Measurements from ENCODE around the gene GABRQ.

The GABRQ gene

DNA sequence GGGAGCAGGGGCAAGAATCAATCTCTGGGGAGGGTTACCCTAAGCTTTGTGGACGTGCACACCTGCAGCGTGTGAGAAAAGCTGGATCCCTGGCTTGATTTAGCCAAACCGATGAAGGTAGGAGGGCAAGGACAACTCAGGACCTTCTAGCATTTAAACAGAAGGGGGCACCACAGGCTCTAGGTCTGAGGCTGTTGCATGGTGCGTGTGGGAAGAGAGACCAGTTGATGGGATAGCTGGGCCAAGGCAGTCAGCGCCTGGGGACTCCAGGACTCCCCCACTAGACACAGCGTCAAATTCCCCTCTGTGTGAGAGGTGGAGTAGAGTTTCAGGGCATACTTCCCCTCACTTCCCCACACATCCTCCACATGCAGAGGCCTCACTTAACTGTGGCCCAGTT lies 4.3 kb downstream of the GABRQ start:
- TF ChIP-seq, protein P1, sequence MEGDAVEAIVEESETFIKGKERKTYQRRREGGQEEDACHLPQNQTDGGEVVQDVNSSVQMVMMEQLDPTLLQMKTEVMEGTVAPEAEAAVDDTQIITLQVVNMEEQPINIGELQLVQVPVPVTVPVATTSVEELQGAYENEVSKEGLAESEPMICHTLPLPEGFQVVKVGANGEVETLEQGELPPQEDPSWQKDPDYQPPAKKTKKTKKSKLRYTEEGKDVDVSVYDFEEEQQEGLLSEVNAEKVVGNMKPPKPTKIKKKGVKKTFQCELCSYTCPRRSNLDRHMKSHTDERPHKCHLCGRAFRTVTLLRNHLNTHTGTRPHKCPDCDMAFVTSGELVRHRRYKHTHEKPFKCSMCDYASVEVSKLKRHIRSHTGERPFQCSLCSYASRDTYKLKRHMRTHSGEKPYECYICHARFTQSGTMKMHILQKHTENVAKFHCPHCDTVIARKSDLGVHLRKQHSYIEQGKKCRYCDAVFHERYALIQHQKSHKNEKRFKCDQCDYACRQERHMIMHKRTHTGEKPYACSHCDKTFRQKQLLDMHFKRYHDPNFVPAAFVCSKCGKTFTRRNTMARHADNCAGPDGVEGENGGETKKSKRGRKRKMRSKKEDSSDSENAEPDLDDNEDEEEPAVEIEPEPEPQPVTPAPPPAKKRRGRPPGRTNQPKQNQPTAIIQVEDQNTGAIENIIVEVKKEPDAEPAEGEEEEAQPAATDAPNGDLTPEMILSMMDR (IDR thresholded peaks at IDR 0.05; ENCODE audit: borderline replicate concordance, extremely low read depth, low read length, poor library complexity, severe bottlenecking), result no peak
- no peak for TF ChIP-seq EZH2 (IDR thresholded peaks at IDR 0.05; ENCODE audit: borderline replicate concordance, low read depth, low read length, severe bottlenecking)
- H3K4me3 ChIP-seq (ENCODE audit: low read depth in 1 of 2, low read length in 2 of 2), result no peak overlapping the region
- H3K79me2 ChIP-seq (ENCODE audit: insufficient read depth, low read length), result no peaks in the 10 kb centered on the region
- H4K20me1 ChIP-seq (ENCODE audit: insufficient read depth, low read length), result no peaks in the 10 kb centered on the region
- no peak overlapping the region for H3K27ac ChIP-seq (ENCODE audit: low read length)
- no peaks in the 10 kb centered on the region for H3K36me3 ChIP-seq (ENCODE audit: insufficient read depth, low read length)
- H2AFZ ChIP-seq (ENCODE audit: low read depth, low read length), result no peak overlapping the region
- no peaks in the 10 kb centered on the region for H3K27me3 ChIP-seq (ENCODE audit: insufficient read depth, low read length, poor library complexity)
- no peak overlapping the region for H3K4me2 ChIP-seq (ENCODE audit: insufficient read depth, low read length)
- ATAC-seq (ENCODE audit: insufficient read depth, low read depth), result no peak
- H3K4me1 ChIP-seq (ENCODE audit: insufficient read depth, low read length), result no peaks in the 10 kb centered on the region
- no peak for DNase-seq
- H3K9me3 ChIP-seq (ENCODE audit: insufficient read depth, low read length, severe bottlenecking), result no peaks in the 10 kb centered on the region
- H3K9ac ChIP-seq (ENCODE audit: low read depth, low read length), result no peak overlapping the region

DNA sequence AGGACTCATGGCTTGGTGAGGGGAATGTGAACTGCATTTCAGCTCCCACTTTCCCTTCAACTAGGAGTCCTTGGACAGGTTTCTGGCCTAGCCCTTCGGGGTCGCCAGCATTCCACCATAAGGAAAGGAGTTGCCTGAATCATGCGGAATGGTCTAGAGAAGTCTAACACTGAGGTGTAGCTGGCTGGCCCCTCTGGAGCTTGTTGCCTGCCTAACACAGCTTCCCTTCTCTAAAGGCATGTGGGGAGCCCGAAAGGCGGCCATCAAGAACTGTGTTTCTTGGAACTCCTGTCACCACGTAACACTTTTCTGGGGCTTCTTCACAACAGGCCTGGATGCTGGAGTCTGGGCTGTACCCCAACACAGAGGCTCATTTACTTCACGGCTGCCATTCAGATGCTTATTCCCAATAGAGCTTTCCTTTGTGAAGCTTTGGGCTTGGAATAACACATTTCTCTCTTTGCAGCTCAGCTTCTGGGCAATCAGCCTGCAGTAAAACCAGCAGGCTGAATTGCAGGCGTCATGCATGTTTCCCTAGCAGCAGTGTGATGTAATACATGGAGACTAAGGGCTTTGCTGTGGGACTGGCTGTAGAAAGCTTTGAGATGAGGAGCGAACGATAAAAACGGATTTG lies 5.4 kb downstream of the GABRQ start:
- ATAC-seq (ENCODE audit: insufficient read depth, low read depth), result no peak
- no peak overlapping the region for H3K9ac ChIP-seq (ENCODE audit: low read depth, low read length)
- no peaks in the 10 kb centered on the region for H4K20me1 ChIP-seq (ENCODE audit: insufficient read depth, low read length)
- no peak overlapping the region for H3K4me2 ChIP-seq (ENCODE audit: insufficient read depth, low read length)
- H2AFZ ChIP-seq (ENCODE audit: low read depth, low read length), result no peak overlapping the region
- H3K9me3 ChIP-seq (ENCODE audit: insufficient read depth, low read length, severe bottlenecking), result no peaks in the 10 kb centered on the region
- H3K4me3 ChIP-seq (ENCODE audit: low read depth in 1 of 2, low read length in 2 of 2), result no peak overlapping the region
- no peak for DNase-seq
- no peak overlapping the region for H3K27ac ChIP-seq (ENCODE audit: low read length)
- H3K27me3 ChIP-seq (ENCODE audit: insufficient read depth, low read length, poor library complexity), result no peaks in the 10 kb centered on the region
- H3K36me3 ChIP-seq (ENCODE audit: insufficient read depth, low read length), result no peaks in the 10 kb centered on the region
- no peaks in the 10 kb centered on the region for H3K79me2 ChIP-seq (ENCODE audit: insufficient read depth, low read length)
- H3K4me1 ChIP-seq (ENCODE audit: insufficient read depth, low read length), result no peaks in the 10 kb centered on the region
- TF ChIP-seq EZH2 (IDR thresholded peaks at IDR 0.05; ENCODE audit: borderline replicate concordance, low read depth, low read length, severe bottlenecking), result no peak
- TF ChIP-seq, protein P1 (IDR thresholded peaks at IDR 0.05; ENCODE audit: borderline replicate concordance, extremely low read depth, low read length, poor library complexity, severe bottlenecking), result no peak

- Histone ChIP-seq H3K4me3 (ENCODE audit: low read depth in 1 of 2, low read length in 2 of 2) (no peak overlapping the region), H3K9ac (ENCODE audit: low read depth, low read length) (no peak overlapping the region), H3K4me1 (ENCODE audit: insufficient read depth, low read length) (no peaks in the 10 kb centered on the region), H3K79me2 (ENCODE audit: insufficient read depth, low read length) (no peaks in the 10 kb centered on the region), H3K9me3 (ENCODE audit: insufficient read depth, low read length, severe bottlenecking) (no peaks in the 10 kb centered on the region), H3K36me3 (ENCODE audit: insufficient read depth, low read length) (no peaks in the 10 kb centered on the region), H3K27ac (ENCODE audit: low read length) (no peak overlapping the region), H4K20me1 (ENCODE audit: insufficient read depth, low read length) (no peaks in the 10 kb centered on the region), H3K27me3 (ENCODE audit: insufficient read depth, low read length, poor library complexity) (no peaks in the 10 kb centered on the region), H3K4me2 (ENCODE audit: insufficient read depth, low read length) (no peak overlapping the region), H2AFZ (ENCODE audit: low read depth, low read length) (no peak overlapping the region)
- DNase-seq (no peak), ATAC-seq (ENCODE audit: insufficient read depth, low read depth) (no peak)
- no peak for TF ChIP-seq EZH2 (IDR thresholded peaks at IDR 0.05; ENCODE audit: borderline replicate concordance, low read depth, low read length, severe bottlenecking)
- TF ChIP-seq, protein P1 (IDR thresholded peaks at IDR 0.05; ENCODE audit: borderline replicate concordance, extremely low read depth, low read length, poor library complexity, severe bottlenecking), result no peak
Measured at GRCh38 chrX:152646961-152647360, 9.3 kb downstream of the GABRQ start.
